Measurements from ENCODE around the gene MTMR10.
A peak's percentile ranks its signal among the peaks of the same experiment; 100 is the strongest.

MTMR10 gene

DNA sequence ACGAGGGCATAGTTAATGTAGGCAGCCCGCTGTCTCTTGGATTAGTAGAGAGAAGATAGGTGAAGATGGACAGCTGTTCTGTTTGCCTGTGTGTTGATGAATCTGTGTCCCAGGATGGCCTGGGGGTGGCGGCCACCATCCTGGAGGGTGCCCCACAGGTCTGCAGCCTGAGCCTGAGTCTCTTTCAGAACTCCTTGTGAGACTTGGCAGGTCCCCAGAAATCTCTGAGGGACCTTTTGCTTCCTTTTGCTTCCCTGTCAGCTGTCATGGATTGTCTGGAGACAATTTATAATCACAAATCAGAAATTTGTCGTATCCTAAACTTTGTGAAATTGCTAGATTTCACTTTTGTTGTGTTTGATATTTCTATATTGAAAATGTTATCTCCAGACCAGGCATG is 70.3 kb downstream of the MTMR10 start:
- DNase-seq (ENCODE audit: low read depth in 2 of 2): no peak

- DNase-seq (ENCODE audit: low read depth in 2 of 2): no peak
These were observed 71.4 kb downstream of the MTMR10 start for GRCh38 chr15:30919877-30920550.

DNA sequence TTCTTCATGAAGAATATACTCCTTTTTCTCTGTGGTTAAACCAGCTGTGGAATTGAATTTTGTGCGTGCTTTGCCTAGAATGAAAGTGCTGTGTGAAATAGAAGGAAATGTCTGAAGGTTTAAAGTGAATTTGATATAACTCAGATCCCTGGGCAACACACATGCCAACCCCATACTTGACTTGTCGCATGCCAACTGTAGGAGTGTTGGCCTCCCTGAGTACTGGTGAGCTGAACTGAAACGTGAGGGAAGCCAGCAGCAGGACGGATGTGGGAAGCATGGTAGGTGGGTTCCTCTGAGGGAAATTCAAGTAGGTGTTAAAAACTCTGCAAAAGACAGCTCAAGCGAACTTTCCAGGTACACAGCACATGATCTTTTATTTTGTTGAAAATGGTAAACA is 73.1 kb downstream of the MTMR10 start:
- DNase-seq (ENCODE audit: low read depth in 2 of 2): no peak

DNA sequence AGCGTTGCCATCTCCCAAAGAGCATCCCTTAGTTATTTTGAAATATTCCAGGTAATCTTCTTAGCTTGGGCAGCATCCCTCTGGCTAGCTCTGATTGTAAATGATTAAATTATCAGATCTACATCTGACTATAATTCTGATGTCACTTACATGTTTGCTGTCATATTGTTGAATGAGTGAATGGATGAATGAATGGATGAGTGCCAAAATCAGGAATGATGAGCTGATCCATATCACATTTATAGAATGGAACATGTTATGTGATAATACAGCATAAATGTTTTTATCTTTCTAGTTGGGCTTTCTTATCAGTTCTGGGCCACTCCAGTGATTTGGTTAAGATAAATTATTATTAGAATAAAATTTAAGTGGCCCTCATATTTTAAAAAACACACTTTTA is 73.8 kb downstream of the MTMR10 start:
- no peak for DNase-seq (ENCODE audit: low read depth in 2 of 2)

DNA sequence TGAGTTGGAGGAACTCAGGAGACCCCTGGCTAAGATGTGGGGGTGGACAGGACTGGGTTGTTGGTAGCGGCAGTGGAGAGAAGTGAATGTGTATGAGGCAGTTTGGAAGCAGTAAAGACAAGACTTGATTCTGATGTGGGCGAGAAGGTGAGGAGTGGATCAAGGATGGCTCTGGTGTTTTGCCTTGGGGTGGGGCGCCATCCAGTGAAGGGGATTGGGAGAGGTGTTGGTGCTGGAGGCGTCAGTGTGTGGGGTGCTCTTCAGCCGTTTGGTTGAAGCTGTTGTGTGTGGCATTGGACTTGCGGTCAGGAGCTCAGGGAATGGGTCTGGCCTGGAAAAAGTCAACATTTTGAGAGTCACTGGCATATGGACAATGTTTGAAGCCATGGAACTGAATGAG is 74.4 kb downstream of the MTMR10 start:
- DNase-seq (ENCODE audit: low read depth in 2 of 2): no peak

DNA sequence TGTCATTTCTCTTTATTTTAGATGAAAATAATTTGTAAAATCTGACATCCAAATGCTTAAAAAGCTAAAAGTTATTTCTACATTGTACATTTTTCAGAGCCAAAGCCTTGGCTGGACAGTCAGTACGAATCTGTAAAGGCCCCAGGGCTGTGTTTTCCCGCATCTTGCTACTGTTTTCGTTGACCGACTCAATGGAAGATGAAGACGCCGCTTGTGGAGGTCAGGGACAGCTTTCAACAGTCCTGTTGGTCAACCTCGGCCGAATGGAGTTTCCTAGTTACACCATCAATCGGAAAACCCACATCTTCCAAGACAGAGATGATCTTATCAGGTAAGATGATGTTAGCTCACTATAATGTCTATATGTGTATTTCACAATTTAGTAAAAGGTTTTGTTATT is 77.7 kb downstream of the MTMR10 start:
- DNase-seq (ENCODE audit: low read depth in 2 of 2): no peak

DNA sequence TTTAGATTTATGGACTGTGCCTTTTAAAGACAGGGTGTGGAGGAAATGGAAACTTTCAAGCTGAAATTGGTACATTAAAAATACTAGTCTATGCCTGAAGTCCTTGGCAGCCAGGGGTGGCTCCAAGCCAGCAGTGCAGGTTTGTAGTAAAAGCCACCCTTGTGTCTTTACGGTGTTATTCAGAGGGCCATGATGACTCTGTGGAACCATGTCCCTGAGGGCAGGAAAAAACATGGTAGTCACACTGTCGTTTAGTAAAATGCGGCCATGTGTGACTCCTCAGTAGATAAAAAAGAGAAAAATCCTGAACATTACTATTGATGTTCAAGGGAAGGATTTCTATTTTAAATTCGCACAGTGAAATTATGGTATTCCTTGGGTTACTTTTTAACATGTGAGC is 85.1 kb downstream of the MTMR10 start:
- no peak for DNase-seq (ENCODE audit: low read depth in 2 of 2)

DNA sequence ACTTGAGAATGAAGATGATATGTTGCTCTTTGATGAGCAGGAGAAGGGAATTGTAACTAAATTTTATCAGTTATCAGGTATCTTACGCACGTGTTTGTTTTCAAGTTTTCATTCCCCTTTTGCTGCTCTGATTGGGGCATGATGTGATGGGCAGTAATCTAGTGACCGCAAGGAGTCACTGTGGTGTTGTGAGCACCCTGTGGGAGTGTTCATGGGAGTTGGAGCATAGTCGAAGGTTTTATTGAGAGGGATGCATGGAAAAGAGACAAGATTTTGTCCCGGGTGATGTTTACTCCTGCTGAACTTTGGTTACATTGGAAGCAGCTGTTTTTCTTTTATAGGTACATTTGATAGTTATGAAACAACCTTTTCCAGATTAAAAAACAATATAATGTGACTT is 85.6 kb downstream of the MTMR10 start:
- DNase-seq (ENCODE audit: low read depth in 2 of 2): no peak

- no peak for DNase-seq (ENCODE audit: low read depth in 2 of 2)
These were observed 86.6 kb downstream of the MTMR10 start for GRCh38 chr15:30904812-30905211.

GRCh38 chr15:30903497-30904187 is 87.8 kb downstream of the MTMR10 start, which contains the start of gene FAN1:
TSS of gene FAN1 (plus strand) at chr15:30903915. CDS start at chr15:30904664, 749 bp downstream.
- DNase-seq (ENCODE audit: low read depth in 2 of 2): peak; percentile 53 to 68

- no peak for DNase-seq (ENCODE audit: low read depth in 2 of 2)
These were observed 89.5 kb downstream of the MTMR10 start for GRCh38 chr15:30901889-30902288.

- DNase-seq (ENCODE audit: low read depth in 2 of 2): no peak
These were observed 95.2 kb downstream of the MTMR10 start for GRCh38 chr15:30896211-30896606.

GRCh38 chr15:30895461-30896210 is 95.8 kb downstream of the MTMR10 start:
- DNase-seq (ENCODE audit: low read depth in 2 of 2): no peak

GRCh38 chr15:30889196-30889595 is 102.2 kb downstream of the MTMR10 start:
- no peak for DNase-seq (ENCODE audit: low read depth in 2 of 2)

All from activated CD8-positive, alpha-beta memory T cell treated with anti-CD3 and anti-CD28 coated beads for 4 hours (primary cell).